Stimulated activated CD4-positive, alpha-beta T cell treated with anti-CD3 and anti-CD28 coated beads, Interleukin-1b, Interleukin-23, amount 100 ng/mL, for 48 hours (primary cell): ENCODE results near the gene COX19.

ENCODE experiments used
- DNase-seq: peaks from one replicate; pipeline ENCODE4 v3.0.0-alpha.2; 2020

Gene COX19

DNA sequence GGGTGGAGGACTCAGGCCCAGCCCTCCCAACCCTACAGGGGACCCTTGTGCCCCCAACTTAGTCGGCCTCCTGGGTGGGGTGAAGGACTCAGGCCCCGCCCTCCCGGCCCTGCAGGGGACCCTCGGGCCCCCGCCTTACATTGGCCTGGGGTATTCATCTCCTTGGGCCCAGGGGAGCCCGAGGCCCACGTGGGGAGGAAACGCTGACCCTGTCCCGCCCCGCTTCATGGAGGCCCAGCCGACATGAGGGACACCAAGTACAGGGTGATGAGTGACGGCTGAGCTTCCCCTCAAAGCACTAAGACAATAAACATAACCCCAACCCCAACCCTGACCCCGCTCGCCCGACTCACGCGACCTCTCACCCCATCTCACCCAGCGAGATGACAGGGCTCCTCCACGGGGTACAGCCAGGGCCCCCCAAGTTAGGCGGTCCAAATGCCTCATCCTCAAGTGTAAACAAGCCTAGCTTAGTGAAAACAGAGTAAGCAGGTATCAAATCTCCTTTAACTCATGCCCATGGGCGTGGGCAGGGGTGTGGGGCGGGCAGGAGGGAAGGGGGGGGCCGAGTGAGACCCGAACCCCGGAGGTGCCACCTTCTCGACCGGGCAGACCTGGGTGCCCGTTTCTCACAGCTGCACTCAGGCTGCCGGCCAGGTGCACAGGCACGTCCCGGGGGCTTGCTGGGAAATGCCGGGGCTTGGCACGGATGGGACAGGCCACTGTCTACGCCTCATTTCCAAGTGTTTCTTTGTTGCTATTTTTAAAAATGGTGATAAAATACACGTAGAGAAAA, 15.8 kb upstream of the COX19 start:
- DNase-seq, result no peak

DNA sequence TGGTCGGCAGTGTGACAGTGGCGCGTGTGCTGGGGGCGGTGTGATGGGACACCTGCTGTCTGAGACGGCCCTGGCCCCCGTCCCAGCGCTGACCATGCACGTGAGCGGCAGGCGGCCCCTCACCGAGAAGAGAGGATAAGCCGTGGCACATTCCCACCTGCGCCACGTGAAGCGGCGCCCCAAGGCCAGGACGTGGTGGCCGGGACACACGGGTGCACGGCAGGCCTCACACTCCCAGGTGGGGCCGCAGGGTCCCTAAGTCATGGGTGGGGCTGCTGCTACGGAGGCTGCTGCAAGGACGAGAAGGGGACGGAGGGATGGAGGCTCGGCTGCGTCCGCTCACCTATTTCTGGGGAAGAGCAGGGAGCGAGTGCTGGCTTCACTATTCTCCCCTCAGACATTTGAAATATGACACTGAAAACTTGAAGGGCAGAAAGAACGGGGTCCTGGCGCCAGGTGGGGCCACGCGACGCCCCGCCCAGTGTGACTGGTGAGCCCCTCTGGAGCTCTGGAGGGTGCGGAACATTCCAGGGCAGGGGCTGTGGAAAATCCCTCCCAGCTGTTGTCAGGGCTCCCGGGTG, 15.1 kb upstream of the COX19 start:
- no peak for DNase-seq

DNA sequence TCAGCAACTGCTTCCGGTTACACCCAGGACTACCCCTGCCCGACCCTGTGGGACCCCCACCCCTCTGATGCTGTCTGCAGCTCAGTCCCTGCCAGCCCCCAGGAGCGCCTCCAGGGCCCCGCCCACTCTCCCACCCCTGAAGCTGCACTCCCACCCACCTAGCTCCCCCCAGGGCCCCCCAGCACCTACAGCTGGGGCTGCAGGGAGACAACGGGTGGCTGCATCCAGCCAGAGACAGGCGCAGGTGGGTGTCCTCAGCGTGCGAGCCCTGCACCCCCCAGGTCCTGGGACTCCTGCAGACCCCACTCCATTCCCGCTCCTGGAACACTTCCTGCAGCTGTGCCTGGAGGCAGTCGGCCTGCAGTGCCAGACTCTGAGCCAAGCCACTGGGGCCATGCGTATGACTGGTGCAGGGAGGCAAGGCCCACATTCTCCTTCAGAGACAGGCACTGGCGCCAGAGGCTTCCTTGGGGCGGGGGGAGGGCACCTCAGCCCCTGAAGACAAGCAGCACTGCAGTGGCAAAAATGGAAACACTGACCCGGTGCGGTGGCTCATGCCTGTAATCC, 13.7 kb upstream of the COX19 start:
- DNase-seq, result no peak

DNA sequence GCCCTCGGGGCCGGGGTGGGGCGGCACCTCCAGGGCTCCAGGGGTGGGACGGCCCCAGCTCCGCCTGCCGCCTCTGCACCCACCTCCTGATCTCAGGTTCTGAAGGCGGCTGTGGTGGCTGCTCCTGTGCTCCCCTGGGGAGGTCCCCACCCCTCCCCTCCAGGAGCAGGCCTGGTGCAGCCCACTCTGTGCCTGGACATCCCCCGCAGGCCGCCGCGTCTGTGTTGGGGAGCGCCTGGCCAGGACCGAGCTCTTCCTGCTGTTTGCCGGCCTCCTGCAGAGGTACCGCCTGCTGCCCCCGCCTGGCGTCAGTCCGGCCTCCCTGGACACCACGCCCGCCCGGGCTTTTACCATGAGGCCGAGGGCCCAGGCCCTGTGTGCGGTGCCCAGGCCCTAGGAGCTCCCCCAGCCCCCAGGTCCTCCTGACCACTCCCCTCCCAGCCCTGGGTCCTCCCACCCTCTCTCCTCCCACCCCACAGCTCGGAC, 13.1 kb upstream of the COX19 start:
- DNase-seq, result no peak

DNA sequence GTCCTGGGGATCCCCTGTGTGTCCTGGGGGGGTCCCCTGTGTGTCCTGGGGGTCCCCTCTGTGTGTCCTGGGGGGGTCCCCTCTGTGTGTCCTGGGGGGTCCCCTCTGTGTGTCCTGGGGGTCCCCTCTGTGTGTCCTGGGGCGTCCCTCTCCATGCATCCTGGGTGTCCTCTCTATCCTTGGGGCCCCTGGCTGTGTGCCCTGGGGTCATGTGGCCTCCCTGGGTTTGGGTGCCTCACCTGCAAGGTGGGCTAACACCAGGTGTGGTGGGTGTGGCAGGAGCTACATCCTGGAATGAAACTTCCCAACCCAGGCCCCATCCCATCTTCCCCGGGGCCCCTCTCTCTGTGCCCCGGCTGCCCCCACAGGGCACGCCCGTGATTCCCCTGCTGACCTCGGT, 12.6 kb upstream of the COX19 start:
- DNase-seq, result no peak

DNA sequence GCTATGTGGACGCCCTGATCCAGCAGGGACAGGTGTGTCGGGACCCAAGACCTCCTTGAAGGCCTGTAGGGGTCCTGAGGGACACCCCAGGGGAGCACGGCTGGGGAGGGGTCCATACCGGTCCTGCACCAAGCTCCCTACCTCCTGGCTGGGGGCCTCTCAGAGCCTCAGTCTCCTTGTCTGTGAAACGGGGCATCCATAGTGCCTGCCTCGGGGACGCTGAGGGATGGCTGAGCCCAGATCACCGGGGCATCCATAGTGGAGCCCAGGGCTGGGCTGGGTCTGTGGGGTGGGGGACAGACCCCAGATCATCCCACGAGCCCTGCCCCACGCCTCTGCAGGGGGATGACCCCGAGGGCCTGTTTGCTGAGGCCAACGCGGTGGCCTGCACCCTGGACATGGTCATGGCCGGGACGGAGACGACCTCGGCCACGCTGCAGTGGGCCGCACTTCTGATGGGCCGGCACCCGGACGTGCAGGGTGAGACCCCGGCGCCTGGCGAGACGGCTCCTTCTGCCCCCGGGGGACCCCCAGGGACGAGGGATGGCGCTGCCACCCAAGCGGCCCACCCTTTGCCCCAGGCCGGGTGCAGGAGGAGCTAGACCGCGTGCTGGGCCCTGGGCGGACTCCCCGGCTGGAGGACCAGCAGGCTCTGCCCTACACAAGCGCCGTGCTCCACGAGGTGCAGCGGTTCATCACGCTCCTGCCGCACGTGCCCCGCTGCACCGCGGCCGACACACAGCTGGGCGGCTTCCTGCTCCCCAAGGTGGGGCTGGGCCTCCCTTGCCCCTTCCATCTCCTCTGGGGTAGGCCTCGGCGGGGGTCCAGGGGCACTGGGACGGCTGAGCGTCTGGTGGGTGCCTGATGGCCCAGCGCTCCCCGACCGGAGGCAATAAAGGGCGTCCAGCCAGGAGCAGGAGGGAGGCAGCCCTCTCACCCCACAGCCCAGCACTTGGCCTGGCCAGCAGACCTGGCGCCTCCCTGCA, 11.7 kb upstream of the COX19 start:
- DNase-seq, result no peak

DNA sequence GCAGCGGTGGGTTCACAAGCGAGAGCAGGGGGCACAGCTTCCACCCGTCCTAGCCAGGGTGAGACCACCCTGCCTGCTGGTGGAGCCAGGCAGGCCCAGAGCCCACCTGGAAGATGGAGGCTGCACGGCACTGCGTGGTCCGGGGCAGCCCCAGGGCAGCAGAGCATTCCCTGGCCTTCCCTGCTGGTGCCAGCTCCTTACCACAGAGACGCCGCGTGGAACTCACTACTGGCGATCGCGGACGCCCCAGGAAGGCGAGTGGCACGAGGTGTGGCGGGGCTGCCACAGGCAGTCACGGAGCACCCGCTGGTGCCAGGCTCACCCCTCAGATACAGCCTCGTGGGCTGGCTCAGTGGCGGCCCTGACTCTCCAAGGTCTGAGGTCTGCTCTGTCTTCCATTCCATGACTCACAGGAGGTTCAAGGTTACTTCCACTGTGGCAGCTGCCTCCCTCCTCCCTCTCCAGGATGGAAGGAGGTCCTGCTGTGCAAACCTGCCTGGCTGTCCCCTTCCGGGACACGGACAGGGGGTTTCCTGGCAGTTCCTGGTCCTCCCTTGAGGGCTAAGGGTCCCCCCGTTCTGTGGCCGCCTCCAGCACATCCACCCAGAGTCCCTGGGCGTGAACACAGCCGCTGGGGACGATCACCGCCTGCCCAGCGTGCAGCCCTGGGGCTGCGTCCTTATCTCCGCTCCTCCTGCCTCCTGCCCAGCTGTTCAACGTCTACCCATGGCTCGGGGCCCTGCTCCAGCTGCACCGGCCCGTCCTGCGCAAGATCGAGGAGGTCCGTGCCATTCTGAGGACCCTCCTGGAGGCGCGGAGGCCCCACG, 10.8 kb upstream of the COX19 start:
- no peak for DNase-seq

DNA sequence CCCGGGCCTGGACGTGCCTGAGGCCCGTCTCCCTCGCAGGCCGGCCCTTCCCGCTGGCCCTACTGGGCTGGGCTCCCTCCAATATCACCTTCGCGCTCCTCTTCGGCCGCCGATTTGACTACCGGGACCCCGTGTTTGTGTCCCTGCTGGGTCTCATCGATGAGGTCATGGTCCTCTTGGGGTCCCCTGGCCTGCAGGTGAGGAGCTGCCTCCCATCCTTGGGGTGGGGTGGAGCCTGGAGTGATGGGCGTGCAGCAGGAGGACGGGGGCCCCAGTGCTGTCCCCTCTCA, 9.7 kb upstream of the COX19 start:
- no peak for DNase-seq

DNA sequence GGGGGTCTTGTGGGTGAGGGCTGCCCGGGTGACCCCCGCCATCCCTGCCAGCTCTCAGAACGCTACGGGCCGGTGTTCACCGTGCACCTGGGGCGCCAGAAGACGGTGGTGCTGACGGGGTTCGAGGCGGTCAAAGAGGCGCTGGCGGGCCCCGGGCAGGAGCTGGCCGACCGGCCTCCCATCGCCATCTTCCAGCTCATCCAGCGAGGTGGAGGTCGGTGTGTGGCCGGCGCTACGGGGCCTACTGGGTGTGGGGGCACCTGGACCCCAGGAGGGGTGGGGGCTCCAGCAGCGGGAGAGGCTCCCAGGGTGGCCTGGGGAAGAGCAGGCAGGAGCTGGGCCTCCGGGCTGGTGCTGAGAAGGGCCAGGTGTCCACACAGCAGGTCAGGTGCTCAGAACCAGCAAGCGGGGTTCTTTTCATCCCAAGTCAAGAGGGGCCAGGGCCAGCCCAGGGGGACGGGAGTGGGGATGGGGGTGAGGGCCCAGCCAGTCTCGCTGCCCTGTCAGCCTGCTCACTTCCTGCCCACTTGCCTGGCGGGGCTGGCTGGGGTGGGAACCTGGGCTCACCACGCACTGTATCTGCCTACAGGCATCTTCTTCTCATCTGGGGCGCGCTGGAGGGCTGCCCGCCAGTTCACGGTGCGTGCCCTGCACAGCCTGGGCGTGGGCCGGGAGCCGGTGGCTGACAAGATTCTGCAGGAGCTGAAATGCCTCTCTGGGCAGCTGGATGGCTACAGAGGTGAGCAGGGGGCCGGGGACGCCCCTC, 9.2 kb upstream of the COX19 start:
- no peak for DNase-seq

DNA sequence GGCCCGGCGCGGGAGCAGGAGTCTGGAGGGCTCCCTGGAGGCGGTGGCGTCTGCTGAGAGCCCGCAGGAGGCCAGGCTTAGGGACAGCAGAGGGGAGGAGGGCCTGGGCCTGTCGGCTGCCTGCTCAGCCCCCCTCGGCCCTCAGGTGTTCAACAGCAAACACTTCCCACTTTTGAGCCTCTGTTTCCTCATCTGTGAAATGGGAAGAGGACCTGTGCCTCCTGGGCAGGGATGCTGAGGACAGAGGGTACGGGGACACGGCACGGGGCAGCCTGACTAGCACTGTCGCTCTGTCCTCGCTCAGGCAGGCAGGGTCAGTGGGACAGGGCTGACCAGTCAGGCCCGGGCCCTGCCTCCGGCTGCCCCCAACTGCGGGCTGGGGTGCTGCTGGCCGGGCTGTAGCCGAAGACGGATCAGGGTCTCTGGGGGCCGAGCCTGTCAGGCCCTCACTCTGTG, 8.3 kb upstream of the COX19 start:
- no peak for DNase-seq

DNA sequence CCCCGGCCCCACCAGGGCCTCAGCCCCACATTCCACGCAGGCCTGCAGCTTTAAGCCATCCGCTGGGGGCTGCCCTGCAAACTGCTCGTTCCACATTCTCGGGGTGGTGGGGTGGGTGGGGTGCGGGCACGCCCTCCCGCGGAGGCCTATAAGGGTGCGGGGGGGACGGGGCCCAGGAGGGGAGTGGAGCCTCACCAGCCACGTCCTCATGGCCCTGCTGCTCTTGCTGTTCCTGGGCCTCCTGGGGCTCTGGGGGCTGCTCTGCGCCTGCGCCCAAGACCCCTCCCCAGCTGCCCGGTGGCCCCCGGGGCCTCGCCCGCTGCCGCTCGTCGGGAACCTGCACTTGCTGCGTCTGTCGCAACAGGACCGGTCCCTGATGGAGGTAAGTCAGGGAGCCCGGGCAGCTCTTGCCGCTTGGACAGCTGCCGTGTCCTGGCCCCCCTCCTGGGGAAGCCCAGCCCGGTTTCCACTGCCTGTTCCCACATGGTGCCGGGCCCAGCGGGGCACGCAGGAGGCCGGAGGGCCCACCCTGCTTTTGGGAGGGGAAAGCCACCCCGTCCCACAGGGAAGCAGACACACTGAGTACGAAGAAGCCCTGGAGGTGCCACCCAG, 7.8 kb upstream of the COX19 start, which contains the start of gene CYP2W1:
Gene CYP2W1 (plus strand): TSS at position 178 of the 612 bp plus-strand sequence. CDS start 31 bp downstream, at position 209.
- DNase-seq, result no peak

DNA sequence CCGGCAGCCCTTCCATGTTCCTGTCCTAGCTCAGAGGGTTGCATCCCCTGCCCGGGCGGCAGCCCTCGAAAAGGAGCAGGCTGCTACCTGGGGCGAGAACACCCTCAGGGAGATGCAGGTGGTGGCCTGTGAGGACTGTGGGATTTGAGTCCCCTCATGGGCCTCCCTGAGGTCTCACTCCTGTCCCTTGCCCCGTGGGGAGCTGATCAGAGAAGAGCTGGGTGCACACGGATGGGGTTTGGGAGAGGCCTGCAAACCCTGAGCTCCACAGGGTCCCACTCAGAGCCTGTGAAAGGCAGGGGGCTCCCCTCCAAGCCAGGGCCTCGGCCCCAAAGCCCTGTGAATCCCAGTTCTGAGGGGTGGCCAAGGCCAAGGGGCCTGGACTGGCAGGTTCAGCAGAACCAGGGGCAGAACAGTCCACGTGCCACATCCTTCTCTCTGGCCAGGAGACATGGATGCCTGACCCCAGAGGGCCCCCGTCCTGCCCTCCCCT, 7.2 kb upstream of the COX19 start:
- DNase-seq, result no peak

DNA sequence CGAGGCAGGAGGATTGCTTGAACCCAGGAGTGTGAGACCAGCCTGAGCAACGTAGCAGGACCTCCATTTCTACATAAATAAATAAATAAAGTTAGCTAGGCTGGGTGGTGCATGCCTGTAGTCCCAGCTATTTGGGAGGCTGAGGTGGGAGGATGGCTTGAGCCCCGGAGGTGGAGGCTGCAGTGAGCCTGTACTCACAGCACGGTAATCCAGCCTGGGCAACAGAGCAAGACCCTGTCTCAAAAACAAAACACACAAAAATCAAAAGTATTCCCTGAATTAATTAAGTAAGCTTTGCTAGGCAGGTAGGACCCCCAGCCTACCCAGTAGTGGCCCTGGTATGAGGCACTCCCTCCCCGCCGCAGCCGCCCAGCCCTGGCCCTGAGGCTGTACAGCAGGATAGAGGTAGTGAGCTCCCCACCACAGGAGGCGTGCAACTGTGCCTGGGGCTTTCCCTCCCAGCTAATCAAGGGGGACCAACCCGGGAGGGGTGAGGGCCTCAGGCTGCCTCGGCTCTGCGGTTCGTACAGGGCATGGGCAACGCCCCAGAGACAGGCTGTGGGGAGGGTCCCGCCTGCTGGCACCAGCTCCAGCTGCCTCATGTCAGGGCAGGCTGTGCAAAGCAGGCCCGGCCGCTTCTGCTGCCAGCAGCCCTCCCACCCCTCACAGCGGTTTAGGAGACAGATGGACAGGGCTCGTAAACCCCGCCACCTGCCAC, 6.6 kb upstream of the COX19 start:
- no peak for DNase-seq

DNA sequence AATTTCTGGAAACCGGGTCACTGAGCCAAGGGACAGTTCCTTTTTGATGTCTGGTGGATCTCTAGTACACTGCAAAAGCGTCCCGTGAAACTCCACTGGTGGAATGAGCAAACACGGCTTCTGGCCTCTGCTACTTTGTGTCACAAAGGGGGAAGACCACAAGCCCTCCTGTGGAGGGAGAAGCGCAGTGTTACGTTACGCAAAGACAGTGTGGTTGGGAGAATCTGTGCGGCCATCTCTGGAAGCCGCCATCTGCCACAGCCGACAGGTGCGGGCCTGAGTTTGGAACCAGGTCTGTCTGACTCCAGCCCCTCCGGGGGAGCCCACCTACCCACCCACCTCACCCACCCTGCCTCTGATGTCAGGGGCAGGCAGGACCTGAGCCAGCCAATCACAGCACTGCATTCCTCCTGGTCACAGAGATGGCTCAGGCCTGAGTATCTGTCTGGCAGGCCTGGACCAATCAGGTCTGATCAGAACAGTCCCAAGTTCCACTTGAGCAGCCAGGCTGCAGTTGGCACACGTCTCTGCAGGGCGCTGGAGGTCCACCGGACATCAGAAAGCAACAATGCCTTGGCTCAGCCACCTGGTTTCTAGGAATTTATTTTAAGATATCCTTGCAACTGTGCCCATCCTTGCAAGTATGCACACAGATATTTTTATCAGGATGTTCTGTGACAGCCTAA, 4.7 kb upstream of the COX19 start:
- no peak for DNase-seq

DNA sequence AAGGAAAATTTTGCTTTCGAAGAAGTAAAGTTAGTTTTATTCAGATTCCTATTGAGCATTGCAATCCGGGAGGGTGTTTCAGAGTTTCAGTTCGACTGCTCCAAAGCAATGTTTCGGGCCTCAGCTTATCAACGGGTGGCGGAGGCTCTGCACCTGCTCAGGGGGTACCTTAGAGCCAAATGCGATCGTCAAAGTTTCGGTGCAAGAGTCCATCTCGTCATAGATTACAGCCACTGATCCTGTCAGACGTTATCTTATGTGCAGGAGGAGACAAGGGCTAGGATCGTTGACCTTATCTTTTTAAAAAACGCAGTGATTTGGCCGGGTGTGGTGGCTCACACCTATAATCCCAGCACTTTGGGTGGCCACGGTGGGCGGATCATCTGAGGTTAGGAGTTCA, 3.8 kb upstream of the COX19 start:
- DNase-seq, result no peak

DNA sequence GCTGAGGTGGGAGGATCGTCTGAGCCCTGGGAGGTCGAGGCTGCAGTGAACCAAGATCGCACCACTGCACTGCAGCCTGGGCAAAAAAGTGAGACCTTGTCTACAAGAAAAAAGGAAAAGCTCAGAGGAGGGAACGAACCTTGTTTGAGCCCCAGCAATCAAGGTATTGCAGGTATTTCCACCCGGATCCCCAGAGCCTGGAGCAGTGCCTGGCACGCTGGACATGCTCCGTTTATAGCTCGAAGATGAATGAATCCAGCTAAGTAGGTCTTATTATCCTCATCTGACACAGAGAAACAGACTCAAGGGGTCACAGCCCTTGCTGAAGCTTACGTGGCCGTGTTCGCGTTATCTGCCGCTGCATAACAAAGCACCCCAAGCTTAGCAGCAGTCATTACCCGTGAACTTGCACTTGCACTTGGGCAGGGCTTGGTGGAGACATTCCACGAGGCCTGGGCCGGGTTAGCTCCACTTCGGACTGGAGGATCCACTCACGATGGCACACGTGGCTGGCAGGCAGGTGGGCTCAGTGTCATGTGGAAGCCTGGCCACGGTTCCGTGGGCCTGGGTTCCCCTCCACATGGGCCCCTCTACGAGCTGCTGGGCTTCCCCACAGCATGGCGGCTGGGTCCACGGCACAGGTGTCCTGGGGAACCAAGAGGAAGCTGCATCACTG, 3.2 kb upstream of the COX19 start:
- DNase-seq, result no peak

DNA sequence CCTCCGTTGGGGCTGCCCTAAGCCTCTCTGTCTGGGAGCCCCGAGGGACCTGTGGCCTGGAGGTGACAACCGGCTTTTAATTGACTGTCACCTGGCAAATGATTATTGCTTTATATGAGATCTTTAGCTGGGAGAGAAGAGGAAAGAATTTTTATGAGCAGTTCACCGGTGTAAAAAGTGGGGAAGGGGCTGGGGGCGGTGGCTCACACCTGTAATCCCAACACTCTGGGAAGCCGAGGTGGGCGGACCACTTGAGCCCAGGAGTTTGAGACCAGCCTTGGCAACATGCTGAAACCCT, 2.6 kb upstream of the COX19 start:
- DNase-seq, result no peak

DNA sequence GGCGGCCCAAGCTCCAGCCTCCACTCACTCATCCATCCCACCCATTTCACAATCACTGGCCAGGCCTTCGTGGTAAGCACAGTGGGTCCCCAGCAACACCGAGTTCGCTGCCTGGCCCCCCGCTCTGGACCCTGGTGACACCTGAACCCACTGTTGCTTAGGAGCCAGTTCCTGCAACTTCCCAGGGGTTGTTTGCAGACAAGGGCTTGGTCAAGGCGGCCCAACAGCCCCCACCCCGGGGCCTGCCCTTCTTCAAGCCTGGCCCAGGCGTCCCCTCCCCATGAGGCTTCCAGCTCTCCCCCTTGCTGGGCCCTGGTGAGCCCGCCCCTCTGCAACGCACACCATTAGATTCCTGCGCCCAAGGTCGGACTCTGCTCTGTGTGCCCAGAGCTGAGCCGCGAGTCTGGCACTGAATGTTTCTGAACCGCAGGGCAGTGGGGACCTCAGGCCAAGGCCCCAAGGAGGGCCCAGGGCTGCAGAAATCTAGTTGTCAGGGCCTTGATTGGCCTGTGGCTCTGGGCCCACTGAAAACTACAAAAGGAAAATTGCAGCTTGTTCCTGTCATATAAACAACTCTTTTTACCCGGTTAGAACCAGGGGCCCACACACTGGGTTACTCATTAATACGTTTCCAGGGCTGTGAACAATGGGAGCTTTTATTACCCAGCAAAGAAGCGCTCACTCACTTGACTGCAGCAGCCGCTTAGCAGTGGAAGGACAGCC, 2.1 kb upstream of the COX19 start:
- no peak for DNase-seq
